NCI-H2227 (cell line): ENCODE data around the gene GMDS.
"Not testable (repeated sequence)": the region's sequence is repeated elsewhere in the genome, so short reads cannot be mapped to it uniquely, and the experiment has no call there.

Source experiments
- DNase-seq: peaks from one replicate; lab custom pipeline; 2025; ENCODE audit not compliant: unreplicated experiment; lab: John Stamatoyannopoulos, UW

GMDS gene

DNA sequence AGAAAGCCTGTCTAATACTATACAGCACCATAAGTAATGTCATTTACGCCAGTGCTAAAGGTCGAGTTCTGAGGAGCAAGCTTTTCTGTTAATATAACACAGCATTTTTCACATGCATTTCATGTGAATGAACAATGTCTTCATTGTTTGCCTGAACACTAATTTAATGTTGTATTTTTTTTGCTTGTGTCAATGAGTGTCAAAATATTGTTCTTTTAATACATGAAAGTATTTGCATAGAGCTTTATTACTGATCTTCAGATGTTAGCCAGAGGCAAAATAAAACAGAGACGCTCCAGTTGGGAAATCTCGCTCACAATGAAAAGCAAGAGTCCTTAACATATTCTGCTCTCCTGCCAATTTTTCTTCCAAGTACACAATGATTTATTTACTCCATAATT, 483.9 kb downstream of the GMDS start:
- no peak for DNase-seq

DNA sequence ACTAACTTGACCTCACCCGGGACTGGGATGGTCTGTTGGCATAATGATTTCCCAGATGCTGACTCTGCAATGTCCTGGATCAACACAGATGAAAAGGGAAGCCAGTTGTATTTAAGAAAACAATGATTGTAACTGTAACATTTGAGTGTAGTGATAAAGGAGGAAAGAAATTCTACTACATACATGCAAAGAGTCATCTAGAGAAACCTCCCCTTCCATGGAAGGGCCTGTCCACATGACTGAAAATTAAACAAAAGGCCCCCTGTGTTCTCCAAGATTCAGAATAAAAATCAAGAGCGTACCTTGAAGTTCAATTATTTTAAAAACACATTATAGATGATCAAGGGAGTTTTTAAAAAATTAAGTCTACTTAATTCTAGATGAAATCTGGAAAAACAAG, 484.5 kb downstream of the GMDS start:
- no peak for DNase-seq

DNA sequence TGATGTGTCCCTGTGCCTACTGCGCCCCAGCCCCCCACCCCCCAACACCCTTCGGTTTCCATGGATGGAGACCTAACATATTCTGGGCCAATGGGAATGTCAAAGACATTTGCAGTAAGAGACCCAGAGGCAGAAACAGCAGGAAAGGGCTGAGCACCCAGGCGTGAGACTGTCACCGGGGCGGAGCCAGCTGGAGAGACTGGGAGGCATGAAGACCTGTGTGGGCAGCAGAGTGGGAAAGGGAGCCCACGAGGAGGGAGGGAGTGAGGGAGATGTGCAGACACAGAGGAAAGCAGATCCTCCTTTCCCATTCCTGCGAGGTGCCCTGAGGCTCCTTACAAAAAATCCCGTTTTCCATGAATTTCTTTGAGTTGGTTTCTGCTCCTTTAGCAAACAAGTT, 485.5 kb downstream of the GMDS start:
- DNase-seq: no peak

DNA sequence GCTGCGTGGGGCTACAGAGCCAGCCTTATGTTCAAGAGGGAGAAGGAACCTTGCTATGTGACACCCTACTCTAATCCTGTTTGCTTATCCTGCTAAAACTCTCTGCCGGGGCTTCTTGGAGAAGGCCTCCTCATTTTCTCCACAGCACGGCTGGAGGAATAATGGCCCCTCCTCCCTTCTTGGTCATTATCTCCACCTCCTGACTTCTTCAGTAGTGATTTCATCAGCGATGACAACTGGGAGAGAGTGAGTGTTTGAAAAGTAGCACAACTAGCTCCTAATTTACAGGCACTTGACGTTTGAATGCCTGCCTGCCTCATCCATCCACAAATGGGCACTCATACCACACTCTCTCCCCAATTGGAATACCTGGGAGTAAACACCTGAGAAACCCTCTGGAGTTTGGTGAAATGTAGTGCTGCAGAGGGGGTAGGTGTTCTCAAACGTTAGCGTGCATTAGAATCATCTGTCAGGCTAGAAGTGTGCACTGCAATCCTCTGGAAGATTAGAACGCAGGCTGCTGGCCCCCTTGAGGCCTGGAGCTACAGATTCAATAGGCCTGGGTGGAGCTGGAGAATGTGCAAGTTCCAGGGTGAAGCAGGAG, 487.2 kb downstream of the GMDS start:
- DNase-seq: no peak

DNA sequence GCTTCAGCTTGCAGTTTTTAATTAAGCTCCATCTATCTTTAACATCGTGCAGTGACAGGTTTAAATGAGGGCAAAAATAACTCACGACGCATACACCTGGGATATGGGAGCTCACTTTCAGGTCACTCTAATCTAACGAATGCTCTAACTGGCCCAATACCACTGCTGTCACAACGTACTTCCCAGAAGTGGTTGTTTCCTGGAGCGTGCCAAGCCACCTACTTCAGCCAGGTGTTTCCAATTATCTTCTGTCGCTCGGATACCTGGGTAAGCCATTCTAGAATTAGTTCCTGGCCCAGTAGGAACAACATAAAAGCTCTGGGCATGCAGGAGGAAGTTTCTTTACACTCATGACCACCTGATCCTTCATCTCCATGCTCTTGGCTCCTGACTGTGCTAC, 488.3 kb downstream of the GMDS start:
- DNase-seq: no peak

DNA sequence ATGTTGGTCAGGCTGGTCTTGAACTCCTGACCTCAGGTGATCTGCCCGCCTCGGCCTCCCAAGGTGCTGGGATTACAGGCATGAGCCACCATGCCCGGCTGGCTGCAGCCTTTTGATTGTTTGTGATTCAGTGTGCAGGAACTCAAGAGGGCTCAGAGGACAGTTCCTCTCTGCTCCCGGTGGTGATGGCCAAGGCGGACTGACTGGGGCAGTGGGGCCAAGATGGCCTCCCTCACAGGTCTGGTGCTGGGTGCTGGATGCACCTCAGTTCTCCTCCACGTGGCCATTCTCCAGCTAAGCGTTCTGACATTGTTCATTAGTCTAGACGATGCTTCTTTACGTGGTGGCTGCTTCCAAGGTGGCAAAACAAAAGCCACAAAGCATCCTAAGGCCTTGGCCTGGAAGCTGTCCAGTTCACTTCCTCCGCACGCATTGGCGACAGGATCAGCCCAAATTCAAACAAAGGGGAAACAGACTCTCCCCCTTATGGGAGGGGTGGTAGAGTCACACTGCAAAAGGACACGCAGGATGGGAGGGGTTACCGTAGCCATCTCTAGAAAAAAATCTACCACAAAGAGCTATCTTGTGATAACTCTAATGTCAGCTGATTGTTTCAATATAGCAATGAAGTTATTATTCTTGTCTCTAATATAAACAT, 488.8 kb downstream of the GMDS start:
- no peak for DNase-seq

DNA sequence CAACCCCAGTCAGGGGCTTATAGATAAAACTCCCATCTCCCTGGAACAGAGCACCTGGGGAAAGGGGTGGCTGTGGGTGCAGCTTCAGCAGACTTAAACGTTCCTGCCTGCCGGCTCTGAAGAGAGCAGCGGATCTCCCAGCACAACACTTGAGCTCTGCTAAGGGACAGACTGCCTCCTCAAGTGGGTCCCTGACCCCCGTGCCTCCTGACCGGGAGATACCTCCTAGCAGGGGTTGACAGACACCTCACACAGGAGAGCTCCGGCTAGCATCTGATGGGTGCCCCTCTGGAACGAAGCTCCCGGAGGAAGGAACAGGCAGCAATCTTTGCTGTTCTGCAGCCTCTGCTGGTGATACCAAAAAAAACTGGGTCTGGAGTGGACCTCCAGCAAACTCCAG, 494.3 kb downstream of the GMDS start:
- DNase-seq: not testable (repeated sequence)

DNA sequence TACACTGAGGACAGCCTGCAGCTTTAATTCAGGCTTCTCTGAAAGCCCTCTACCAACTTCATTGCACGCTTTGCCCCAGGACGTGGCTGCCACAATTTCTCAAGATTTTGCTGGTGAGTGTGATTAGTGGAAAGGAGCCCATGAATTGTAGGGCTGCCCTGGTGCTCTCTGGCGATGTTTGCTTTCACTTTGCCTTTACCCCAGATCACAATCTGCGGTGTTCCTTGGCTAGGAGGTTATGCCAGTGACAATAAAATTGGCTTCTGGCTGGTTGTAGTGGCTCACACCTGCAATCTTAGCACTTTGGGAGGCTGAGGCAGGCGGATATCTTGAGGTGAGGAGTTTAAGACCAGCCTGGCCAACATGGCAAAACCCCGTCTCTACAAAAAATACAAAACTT, 496.4 kb downstream of the GMDS start:
- DNase-seq: no peak

DNA sequence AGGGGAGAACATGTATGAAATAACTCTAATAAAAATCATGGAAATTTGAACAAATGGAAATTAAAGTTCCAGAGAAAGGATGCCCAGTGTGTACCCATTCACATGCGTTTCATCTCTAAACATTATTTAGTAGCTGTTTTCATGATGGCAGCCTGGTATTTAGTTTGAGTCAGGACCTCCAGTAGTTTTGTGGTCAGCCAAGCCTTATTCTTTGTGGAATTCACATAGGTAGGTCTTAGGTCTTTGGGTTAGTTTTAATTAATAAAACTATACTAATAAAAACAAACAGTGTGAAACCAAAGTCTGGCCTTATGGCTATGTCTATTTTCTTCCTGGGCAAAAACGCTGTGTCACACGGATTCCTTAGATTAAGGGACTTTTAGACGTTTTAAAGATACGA, 497.9 kb downstream of the GMDS start:
- no peak for DNase-seq

DNA sequence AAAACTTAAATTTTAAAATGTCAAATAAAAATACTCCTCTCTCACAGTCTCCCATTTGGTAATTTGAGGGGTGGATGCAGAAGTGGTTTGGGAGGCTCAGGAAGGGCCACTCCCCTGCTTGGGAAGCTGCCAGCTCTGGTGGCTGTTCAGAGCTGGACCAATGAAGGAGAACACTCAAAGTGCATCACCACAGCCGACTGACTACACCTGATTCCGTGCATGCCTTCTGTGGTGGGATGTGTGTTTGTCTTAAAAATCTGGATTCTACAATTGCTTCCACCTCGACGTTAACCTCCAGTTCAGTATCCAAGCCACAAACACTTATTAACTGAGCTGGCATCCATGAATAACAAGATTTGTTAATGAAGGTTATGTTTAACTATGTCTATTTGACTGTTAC, 498.4 kb downstream of the GMDS start:
- DNase-seq: no peak

DNA sequence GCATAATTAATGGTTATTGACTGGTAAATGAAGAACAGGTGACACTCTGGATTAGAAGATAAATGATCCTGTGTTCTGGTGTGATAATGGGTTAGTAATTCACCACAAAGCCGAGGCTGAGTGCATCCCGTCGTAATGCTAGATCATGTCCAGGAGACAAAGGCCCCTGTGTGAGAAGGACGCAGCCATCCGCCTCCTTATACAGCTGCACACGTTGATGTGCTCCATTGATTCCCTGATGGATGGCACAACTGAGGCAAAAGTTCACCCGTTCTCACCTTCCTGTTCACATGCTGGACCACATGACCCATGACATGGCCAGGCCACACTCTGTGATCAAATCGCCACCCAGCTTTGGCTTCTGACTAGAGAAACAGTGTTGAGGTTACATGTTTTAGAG, 499.6 kb downstream of the GMDS start:
- DNase-seq: no peak

DNA sequence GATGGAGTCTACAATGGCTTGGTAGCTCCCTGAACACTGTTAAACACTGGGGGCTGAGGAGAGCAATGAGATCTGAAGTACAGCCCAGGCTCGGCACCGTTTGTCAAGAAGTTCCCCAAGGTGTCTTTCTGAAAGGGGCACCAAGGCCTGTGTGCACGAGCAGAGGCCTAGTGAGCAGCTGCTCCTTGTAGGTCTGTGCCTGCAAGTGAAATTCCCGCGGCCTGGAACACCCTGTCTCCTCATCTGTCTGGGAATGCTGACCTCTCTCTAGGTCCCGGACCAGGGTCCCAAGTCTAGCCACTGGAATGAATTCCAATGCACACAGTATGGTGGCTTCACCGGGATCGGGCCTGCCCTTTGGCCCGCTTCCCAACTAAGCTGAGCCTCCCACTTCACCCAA, 500.9 kb downstream of the GMDS start:
- no peak for DNase-seq

DNA sequence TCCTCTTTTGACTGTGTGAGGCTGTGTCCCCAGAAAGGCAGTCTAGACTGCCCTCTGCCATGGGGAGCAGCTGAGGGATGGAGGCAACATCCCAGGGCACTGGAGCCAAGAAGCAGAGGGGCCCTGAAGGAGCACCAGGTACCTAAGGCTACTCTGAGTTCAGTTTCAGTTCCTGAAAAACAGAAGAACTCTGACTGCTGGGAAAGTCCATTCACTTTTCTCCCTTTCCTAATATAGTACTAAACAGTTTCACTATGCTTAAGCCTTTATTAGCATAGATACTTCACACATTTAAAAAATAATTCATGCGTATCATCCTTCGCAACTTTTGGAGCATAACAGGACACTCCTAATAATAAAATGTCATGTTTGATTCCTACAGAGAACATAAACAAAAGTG, 505.7 kb downstream of the GMDS start:
- no peak for DNase-seq

DNA sequence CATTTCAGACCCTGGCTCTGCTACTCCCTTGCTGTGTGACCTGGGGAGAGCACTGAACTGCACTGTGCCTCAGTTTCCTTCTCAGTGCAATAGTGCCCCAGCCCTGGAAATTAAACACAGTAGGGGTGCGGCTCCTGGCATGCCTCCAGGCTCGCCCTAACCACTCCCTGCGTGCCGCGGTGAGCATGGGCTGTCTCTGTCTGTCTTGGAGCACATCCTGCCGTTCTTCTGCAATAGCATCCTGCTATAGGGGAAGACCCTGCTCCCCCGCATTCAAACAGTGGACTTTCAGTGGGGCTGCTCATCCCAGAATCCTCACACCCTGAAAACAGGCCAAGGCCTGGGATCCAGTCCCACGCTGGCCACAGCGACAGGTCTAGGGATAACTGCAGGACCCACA, 506.2 kb downstream of the GMDS start:
- no peak for DNase-seq

DNA sequence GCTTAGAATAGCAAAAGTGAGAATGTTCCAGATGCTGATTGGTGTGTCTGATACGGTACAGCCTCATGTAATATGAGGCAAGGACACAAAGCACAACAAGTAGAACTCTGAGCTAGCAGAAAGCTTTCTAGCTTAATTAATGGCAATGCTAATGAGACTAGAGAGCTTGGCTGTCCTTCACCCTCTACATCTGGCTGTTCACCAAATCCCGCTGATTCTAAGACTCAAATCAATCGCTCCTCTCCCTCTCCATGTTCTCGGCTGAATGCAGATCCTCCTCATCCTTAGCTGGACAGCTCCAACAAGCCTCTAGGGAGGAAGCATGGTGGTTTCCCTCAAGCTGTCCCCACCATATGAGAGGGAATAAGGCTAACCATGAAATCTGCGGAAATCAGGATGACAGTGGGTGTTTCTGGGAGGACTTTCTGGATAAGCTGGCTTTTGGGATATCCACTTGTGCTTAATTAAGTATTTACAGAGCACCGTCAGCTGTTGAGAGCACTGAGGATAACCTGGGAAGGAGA, 506.8 kb downstream of the GMDS start:
- no peak for DNase-seq

DNA sequence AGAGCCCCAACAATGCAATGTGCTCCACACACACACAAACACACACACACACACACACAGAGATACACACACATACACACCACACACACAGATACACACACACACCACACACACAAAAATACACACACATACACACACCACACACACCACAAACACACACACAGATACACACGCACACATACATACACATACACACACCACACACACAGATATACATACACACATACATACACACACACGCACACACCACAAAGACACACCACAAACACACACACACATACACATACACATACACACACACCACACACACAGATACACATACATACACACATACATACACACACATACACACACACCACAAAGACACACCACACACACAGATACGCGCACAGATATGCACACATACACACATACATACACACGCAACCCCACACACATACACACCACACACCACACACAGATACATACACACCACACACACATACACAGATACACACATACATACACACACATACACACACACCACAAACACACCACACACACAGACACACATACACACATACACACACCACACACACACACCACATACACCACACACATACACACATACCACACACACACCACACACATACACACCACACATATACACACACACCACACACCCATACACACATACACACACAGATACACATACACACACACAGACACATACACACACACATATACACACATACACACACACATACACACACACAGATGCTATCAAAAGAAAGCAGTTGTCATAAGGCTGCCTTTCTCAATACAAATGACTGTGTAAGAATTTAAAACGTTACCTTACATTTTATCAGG, 507.7 kb downstream of the GMDS start:
- no peak for DNase-seq

DNA sequence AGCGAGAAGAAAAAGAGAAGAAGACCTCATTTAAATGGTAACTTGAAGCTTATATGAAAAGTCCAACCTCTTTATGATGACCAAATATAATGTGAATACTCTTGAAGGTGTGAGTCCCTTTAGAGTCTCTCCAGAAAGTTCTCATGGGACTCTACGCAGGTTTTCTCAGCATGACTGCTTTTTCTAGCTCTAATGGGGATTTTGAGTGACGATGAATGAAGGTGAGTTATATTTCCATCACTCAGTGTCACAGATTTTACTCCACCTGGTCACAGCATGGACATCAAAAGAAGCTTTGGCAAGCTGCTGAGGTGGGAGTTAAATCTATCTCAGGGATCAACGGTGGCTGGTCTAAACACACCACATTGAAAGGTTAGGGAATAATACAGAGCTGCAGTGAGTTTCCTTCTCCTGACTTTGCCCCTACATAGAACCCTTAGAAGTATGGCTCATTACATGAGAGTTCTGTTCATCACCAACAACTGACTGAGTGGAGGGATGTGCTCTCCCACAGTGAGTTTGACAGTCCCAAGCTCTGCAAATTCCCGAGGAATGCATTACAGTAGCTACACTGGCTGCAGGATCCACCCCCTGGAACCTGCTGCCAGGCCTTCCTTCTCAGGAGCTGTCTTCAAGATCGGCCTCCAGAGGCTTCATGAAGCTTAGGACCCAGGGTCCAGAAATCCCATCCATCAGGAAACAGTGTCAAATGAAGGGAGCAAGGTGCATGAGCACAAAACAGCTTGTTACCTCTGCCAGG, 508.9 kb downstream of the GMDS start:
- DNase-seq: no peak

DNA sequence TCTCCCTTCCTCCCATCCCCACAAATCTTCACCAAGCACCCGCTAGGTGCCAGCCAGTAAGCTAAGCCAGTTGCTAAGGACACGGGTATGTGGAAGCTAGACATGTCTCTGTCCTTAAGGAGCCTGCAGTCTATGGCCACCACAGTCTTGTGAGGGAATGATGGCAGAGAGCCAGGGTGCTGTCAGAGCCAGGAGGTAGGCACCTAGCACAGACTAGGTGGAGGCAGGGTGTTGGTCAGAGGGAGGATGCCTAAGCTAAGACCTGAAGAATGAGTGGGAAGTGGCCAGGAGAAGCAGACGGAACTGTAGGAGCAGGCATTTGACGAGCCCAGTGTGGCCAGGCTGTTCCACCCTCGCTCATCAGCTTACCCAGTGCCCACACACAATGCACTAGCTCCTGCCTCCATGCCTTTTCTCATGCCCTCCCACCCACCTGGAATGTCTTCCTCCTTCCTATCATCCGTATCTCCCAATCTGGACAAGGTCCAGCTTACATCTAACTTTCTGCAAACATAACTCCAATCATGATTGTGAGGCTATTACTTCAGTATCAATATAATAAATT, 510.1 kb downstream of the GMDS start:
- no peak for DNase-seq

DNA sequence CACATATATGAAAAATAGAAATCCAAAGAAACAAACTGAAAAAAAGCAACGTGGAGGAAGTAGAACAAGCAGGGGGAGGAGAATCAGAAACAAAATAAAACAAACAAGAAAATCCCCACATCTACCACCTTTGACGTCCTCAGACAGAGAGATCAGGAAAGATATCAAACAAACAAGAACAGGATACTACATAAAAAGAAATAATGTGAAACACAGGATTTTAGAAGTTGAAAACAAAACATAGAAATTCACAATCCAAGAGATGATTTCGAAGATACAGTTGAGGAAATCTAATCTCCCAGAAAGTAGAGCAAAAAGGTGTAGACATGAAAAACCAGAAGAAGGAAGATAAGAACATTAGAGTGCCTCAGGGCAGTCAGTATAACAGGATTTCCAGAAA, 514.5 kb downstream of the GMDS start:
- DNase-seq: no peak

DNA sequence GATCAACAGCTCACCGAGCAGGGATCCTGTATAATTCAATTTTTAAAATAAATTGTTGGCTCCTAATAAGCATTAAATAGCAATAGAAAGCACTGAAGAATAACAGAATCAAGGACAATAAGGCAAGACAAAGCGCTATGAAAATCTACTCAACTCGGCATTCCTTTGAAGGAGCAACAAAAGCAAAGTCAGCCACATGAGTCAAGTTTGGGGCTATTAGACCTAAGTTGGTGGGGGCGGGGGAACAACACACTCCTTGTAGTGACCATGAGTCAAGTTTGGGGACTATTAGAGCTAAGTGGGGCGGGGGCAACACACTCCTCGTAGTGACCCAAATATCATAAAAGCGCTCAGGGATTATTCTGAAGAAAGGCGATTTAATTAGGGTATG, 515.7 kb downstream of the GMDS start:
- no peak for DNase-seq

DNA sequence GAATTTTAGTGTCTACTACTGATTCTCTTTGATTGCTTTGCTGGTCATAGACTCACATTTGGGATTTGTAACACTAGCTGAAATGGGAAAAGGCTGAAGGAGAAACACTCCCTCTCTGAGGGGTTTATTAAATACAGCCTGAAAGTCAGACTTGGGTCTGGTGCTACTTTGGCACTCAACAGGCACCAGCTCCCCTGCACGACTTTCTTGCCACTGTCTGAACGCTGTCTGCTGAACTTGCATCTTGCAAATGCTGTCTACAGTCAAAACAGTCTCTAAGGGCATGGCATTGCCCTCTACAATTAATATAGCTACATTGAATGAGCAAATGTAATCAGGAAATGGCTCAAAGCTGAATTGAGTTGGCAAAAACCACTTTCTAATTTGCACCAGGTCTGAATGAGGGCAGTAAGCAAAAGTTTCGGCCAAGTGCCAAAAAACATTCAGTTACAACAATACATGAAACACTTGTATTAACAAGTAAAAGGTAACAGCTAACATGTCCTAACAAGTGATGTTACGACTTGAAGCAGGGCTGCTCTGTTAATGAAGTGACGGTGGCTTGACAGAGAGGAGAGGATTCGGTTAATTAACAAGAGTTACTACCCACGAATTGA, 516.2 kb downstream of the GMDS start:
- no peak for DNase-seq
